ENCODE data around the gene RBM11. TPM values are rescaled to one million over a fixed set of nuclear protein-coding genes. Genes with fewer than 3 reads are reported as not detected.
A peak's percentile ranks its signal among the peaks of the same experiment; 100 is the strongest.
"Not testable (repeated sequence)": the region's sequence is repeated elsewhere in the genome, so short reads cannot be mapped to it uniquely, and the experiment has no call there.

The RBM11 gene
- total RNA-seq = 1 to 10 TPM in 2 of 3 donors, not detected in 1; 5.6 TPM

- TF ChIP-seq POLR2AphosphoS5 (IDR thresholded peaks at IDR 0.05) = peak in 2 of 3 donors; percentile 37 to 44
- no peak for TF ChIP-seq CTCF (IDR thresholded peaks at IDR 0.05)
- intact Hi-C loops (cut with DNase I; ENCODE audit: low total_unique reads) = loop anchor here (5.0 kb wide), 1 partner anchor 339 kb away; no protein-coding TSS in a partner anchor
- Histone ChIP-seq H3K36me3 (no peaks in the 10 kb centered on the region), H3K9me3 (no peaks in the 10 kb centered on the region), H3K27ac (peak within 1 kb of the TSS; percentile 62 to 67), H3K4me3 (peak within 1 kb of the TSS; percentile 47 to 86 (median 74)), H3K27me3 (no peaks in the 10 kb centered on the region), H3K4me1 (no peaks in the 10 kb centered on the region)
- peak; percentile 63 to 73 for DNase-seq (ENCODE audit: low spot score in 2 of 2)
Observed at GRCh38 chr21:14215971-14216641, at the start of gene RBM11. Gene RBM11 (plus strand): TSS chr21:14216157. CDS start chr21:14216187, 30 bp downstream.

- H3K4me3 ChIP-seq; DNase-seq (ENCODE audit: low spot score in 2 of 2); H3K9me3 ChIP-seq; H3K27me3 ChIP-seq; H3K36me3 ChIP-seq; H3K4me1 ChIP-seq; H3K27ac ChIP-seq; intact Hi-C loops (cut with DNase I; ENCODE audit: low total_unique reads): not testable (repeated sequence)
Observed at GRCh38 chr21:14166463-14167223, 49.3 kb upstream of the RBM11 start.

GRCh38 chr21:14206222-14206621, 9.7 kb upstream of the RBM11 start:
- H3K4me1 ChIP-seq = no peaks in the 10 kb centered on the region
- intact Hi-C loops (cut with DNase I; ENCODE audit: low total_unique reads) = no loop called here
- TF ChIP-seq POLR2AphosphoS5 (IDR thresholded peaks at IDR 0.05) (no peak), POLR2A (IDR thresholded peaks at IDR 0.05) (no peak), CTCF (IDR thresholded peaks at IDR 0.05) (no peak)

GRCh38 chr21:14210738-14211137, 5.2 kb upstream of the RBM11 start, which contains the start of gene LIPI:
Gene LIPI (minus strand): TSS chr21:14210955. CDS start chr21:14210845, 110 bp downstream.
- no peaks in the 10 kb centered on the region for H3K9me3 ChIP-seq
- H3K27ac ChIP-seq = no peak within 1 kb of the TSS
- no peak for DNase-seq (ENCODE audit: low spot score in 2 of 2)
- no peak within 1 kb of the TSS for H3K4me3 ChIP-seq
- intact Hi-C loops (cut with DNase I; ENCODE audit: low total_unique reads) = no loop called here
- TF ChIP-seq CTCF (IDR thresholded peaks at IDR 0.05) = no peak
- TF ChIP-seq POLR2AphosphoS5 (IDR thresholded peaks at IDR 0.05) = no peak
- TF ChIP-seq POLR2A (IDR thresholded peaks at IDR 0.05) = no peak
- H3K36me3 ChIP-seq = no peaks in the 10 kb centered on the region
- no peaks in the 10 kb centered on the region for H3K27me3 ChIP-seq
- H3K4me1 ChIP-seq = no peaks in the 10 kb centered on the region

More at GRCh38 chr21:14206222-14206621, 9.7 kb upstream of the RBM11 start:
- Histone ChIP-seq H3K36me3 (no peaks in the 10 kb centered on the region), H3K27me3 (no peaks in the 10 kb centered on the region), H3K27ac (no peak overlapping the region), H3K4me3 (no peak overlapping the region), H3K9me3 (peaks cover 0 to 1% of the 10 kb centered on the region in 2 donors)
- no peak for DNase-seq (ENCODE audit: low spot score in 2 of 2)

GRCh38 chr21:14213164-14213563, 2.8 kb upstream of the RBM11 start:
- no peaks in the 10 kb centered on the region for H3K9me3 ChIP-seq
- no peak overlapping the region for H3K27ac ChIP-seq
- no peaks in the 10 kb centered on the region for H3K4me1 ChIP-seq
- DNase-seq (ENCODE audit: low spot score in 2 of 2) = no peak
- H3K36me3 ChIP-seq = no peaks in the 10 kb centered on the region
- no peaks in the 10 kb centered on the region for H3K27me3 ChIP-seq
- no peak overlapping the region for H3K4me3 ChIP-seq
- intact Hi-C loops (cut with DNase I; ENCODE audit: low total_unique reads) = no loop called here
- TF ChIP-seq POLR2A (IDR thresholded peaks at IDR 0.05) (no peak), POLR2AphosphoS5 (IDR thresholded peaks at IDR 0.05) (no peak), CTCF (IDR thresholded peaks at IDR 0.05) (no peak)

Measured in breast epithelium (tissue), 4 donors.